HTERT RPE-1 (cell line): ENCODE measurements around the gene ARHGAP5.

Experiments used
- in situ Hi-C: fragments of 300-500 bp; cut with MboI; formaldehyde crosslinking; loops from 4 replicates; pipeline ENCODE4 v1.14.3; 2020; ENCODE audit warnings: low sequenced_read_pairs

ARHGAP5 gene

DNA sequence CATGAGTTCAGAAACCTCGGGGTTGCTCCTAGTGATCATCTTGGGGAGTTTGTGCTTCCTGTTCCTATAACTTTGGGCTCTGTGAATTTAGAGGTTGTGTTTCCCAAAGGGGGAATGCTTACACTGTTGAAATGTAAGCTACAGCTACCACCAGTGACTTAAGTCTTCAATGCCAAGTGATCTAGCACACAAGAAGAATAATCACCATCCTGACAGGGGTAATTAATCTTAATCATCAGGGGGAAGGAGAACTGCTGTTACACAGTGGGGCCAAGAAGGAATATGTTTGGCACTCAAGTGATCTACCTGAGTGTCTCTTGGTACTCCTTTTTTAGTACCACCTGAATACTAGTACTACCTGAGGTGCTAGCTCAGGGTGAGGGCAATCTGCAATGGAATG, 89.8 kb downstream of the ARHGAP5 start:
- in situ Hi-C loops, result no loop called here

GRCh38 chr14:32167907-32168306, 90.8 kb downstream of the ARHGAP5 start:
- in situ Hi-C loops, result no loop called here

- in situ Hi-C loops, result no loop called here
Measured at GRCh38 chr14:32169191-32169590, 92.1 kb downstream of the ARHGAP5 start.

DNA sequence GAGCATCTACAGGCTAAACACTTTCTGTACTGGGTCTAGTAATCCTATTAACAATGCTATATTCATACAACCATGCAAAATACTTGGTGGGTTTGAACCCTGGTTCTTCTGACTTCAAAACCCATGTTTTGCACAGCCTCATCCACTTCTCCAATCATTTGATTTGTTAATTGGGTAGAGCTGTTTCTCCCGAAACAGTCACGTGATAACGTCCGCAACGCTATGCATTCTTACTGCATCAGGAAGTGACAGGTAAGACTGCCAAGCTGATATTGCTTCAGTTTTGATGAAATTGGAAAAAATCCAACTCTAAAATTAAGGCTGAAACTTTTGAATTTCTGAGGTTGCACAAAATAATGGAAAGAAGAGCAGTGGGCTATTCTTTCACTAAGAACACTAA, 94.4 kb downstream of the ARHGAP5 start:
- in situ Hi-C loops, result no loop called here

DNA sequence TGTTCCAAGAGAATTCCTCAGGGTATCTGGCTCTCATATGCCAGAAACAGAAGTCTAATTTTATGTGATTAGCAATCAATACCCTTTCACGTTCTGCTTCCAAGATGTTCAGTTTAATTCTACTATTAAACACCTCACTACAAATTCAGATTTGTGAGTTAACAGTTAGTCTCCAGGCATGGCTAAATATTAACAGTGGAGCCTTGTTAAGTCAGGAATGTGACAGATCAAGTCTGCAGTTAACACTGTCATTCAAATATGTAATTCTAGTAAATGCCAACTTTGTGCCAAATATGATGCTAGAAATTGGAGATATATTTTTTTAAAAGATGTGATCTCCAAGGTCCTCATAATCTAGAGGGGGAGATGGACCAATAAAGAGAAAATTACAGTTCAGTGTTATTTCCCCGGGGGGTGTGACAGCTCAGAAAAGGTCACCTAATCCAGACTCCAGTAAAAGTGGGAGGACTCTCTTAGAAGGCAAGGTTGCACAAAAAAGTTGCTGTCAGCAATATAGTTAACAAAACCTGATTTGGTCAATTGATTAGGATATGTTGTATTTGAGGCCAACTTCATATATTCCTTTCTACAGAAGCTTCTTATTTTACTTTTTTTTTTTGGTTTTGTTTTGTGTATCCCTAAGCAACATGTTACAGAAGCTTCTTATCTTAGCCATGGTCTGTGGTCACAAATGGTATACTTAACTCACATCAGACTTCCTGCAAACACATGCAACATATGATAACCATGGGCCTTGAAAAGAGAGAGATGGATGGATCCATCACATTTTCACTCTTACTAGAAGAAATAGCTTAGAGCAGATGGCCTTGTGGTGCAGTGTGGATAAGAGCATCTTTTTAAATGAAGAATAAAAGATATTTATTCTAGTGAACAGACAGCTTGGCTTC, 106.3 kb downstream of the ARHGAP5 start:
- in situ Hi-C loops, result no loop called here

GRCh38 chr14:32185097-32185496, 108.0 kb downstream of the ARHGAP5 start:
- in situ Hi-C loops, result no loop called here

DNA sequence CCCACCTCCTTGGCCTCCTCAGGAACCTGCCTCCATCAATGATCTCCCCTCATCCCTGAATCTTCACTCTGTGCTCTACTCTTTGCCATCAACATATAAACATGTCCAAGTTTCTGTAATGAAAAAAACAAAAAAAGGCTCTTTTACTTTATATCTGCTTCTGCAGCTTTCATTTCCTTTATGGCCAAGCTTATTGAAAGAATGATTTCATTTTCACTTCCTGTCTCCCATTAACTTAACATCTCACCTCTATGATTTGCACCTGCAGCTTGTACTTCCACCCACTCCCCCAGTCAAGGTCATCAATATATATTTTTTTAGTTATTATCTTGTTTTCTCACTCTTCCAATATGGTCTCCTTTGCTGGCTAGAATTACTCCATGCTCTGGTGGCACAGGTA, 109.1 kb downstream of the ARHGAP5 start:
- in situ Hi-C loops, result no loop called here

DNA sequence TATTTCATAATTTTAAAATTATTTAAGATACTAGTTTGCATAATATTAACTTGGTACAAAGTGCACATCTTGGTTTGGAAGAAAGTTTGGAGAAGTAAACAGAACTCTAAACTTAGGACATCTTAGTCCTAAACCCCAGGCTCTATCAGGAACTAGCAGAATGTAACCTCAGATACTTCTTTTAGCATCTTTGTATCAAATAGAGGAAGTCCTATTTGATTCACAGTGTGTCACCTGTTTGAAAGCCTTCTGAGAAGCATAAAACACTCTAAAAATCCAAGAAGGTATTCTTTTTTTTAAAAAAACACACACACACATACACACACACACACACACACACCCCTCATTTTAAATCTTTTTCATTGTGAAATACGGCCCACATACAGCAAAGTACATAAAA, 112.7 kb downstream of the ARHGAP5 start:
- in situ Hi-C loops, result no loop called here

- in situ Hi-C loops, result no loop called here
Measured at GRCh38 chr14:32190673-32191072, 113.6 kb downstream of the ARHGAP5 start.

DNA sequence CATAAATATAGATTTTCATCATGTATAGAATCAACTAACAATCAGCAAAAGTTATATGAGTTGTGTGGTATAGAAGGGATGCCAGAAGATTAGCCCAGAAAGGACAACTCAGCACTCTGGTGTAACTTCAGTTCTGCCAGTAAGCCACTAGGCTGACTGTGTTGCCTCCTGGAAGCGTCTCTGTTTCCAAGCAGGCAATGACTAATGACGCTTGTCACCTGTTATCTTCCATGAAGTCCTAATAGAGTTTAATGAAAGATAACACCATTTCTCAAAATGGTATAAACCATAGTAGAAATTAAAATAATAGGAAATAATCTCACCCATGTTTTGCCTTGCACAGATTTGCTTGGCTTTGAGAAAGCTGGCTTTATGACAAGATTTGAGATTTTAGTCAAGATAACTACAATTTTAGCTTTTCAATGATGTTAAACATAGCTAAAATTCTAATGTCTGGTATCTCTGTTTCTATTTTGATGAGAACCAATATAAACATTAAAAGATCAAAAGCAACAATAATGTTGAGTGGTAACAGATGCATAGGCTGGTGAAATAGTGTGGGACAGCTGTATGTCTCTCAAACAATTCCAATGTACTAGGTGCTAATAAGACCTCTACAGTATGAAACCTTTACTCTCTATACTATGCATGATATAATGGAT, 115.7 kb downstream of the ARHGAP5 start:
- in situ Hi-C loops, result no loop called here

DNA sequence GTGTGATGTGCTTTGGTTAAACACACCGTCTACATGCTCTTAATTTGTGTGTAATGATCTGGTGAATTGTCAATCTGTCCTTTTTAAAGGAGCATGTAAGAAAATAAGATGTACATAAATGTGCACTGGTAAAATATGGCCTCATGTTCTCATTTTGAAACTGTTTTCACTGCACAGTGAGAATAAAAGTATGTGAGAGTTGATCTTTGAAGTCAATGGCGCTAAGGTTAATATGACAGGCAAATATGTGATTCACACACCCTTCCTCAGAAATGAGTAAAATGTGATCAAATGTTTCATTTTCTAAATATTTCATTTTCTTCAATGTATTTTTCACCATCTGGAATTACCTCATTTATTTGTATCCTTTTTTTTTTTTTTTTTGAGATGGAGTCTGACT, 116.4 kb downstream of the ARHGAP5 start:
- in situ Hi-C loops, result no loop called here

GRCh38 chr14:32195636-32196035, 118.5 kb downstream of the ARHGAP5 start:
- in situ Hi-C loops, result no loop called here

GRCh38 chr14:32197919-32198318, 120.8 kb downstream of the ARHGAP5 start:
- in situ Hi-C loops, result no loop called here

DNA sequence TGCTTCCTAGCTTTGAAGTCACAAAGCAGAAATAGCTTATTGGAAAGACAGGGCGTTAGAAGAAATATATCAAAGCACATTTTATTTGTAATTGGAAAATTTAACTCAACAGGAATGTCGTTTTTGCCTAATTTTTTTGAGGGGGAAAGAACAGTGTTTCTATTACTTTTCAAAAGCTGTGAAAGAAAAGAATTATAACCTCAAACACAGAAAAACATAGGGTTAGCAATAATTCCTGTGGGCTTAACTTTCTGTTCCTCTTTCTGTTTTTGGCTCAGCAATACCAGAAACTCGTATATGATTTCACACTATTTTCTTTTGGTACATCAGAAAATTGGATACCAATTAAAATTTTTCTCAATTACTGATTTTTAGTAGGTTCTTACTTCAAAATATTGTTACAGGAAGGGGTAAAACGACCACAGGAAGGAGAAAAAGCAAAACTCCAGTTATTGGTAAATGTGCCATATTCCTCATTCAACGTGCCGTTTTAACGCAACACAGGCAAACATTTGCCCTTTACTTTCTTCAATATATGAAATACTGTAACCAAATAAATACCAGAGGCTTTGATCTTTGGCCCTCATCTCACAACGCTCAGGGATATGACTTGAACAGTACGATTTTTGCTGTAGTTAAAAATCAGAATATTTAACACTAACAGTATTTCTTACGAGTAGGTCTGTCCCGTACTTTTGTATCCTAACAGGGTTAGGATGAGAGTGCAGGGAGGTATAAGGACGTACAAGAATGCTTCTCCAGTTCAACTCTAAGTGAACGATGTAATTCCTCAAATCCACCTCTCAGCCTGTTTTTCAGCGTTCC, 123.5 kb downstream of the ARHGAP5 start:
- in situ Hi-C loops, result no loop called here

DNA sequence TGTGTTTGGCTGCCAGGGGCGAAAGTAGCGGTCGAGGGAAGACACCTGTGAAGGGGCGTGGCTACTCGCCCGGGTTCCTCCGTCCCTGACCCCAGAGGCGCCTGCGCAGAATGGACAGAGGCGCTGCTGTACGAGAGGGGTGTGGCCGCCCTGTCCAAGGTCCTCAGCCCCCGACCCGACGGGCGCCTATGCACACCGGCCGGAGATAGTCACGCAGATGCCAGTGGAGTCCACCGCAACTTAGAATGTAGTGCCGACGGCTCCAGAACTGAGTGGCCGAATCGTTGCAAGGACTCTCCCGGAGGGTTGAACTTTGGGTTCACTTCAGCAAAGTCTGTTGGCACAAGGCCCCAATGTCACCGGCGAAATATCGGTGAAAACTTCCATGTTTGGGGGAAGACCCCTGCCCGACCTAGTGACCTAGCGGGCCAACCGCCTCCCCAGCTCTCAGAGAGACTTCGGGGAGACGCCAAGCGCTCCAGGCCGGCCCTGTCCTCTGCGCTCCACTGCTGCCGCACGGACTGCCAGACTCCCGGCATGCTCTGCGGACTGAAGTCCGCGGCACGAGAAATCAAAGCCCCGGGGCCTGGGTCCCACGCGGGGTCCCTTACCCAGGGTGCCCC, 124.2 kb downstream of the ARHGAP5 start:
- in situ Hi-C loops, result no loop called here

DNA sequence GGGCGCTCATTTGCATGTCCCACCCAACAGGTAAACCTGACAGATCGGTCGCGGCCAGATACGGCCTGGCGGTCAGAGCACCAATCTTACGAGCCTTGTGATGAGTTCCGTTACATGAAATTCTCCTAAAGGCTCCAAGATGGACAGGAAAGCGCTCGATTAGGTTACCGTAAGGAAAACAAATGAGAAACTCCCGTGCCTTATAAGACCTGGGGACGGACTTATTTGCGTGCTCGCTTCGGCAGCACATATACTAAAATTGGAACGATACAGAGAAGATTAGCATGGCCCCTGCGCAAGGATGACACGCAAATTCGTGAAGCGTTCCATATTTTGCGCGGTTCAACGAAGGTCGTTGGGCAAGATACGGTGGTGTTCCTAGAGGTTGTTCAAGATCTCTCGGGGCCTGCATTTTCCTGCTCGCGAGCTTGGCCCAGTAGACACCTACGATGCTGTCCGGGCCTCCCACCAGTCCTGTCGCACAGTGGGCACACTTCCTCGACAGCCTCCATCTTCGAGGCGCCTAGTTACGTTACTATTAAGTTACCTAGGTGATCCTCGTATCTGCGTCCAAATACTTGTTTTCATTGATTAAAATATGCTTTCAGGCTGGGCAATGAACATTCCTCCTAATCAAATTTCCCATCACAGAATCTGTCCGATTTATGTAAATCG, 124.8 kb downstream of the ARHGAP5 start, which contains the start of gene RNU6-7:
TSS of gene RNU6-7 (plus strand) at position 230 of the 675 bp plus-strand sequence.
- in situ Hi-C loops, result no loop called here

DNA sequence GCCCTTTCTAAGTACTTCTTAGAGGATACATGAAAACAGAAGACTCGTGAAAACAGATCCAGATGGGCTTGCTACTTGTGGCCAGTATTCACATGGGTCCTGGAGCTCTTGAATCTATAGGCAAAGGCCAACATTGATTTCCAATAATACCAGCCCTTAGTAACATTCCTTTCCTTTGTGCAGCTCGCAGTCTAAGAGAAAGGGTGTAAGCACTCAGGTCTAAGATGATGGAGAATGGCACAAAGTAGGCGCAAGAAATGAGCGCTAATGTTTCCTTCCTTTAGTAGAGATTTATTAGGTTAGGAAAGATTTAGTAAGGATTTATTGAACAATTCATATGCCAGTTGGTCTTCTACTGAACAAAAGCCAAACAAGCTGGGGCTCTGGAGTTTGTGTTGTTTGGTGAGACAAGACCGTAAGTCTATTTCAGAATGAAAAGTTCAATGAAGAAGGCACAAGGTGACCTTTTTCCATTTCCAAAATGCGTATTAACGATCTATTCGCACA, 125.4 kb downstream of the ARHGAP5 start:
- in situ Hi-C loops, result no loop called here

DNA sequence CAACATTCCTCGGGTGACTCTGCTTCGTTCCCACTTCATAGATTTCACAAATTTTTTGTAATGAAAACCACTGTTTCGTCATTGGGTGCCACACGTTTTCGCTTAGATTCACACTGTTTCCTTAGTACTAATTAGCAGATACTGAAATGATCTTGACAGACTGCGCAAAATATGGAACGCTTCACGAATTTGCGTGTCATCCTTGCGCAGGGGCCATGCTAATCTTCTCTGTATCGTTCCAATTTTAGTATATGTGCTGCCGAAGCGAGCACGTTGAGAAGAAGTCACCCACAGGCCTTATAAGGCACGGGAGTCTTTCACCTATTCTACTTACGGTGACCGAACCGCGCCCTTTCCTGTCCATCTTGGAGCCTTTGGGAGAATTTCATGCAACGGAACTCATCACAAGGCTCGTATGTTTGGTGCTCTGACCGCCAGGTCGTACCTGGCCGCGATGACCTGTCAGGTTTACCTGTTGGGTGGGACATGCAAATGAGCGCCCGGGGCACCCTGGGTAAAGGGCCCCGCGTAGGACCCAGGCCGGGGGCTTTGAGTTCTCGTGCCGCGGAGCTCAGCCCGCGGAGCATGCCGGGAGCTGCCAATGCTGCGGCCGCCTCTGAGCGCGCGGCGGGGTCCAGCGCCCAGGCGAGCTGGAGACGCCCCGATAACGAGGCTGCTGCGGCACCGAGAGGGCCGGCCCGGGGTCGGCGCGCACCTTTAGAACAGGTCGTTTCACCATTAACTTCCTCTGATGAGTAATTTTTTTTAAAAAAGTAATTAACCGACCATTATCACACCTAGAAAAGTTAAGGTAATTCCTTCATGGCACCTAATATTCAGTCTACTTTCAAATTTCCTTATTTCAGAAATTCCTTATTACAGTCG, 126.1 kb downstream of the ARHGAP5 start, which contains the start of gene RNU6-8:
TSS of gene RNU6-8 (minus strand) at position 272 of the 885 bp plus-strand sequence.
- in situ Hi-C loops, result no loop called here

DNA sequence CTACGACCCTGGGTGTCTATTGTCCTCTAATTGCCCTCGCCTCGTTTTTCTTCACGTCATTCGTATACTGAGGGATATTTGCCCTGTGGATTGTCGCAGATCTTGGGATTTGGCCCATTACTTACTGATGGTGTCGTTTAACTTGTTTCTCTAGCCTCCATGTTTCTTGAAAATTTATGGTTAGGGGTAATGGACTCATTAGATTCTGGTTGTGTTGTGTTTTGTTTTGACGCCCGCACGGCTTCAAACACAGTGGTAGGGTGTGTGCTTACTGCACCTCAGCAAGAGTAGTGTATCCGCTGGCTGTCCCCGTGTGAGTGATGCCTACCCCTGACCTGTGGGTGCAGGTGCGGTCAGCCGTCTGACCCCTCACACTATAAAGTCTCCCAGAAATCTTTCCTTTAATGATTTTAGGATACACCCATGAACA, 126.8 kb downstream of the ARHGAP5 start:
- in situ Hi-C loops, result no loop called here
